Mucosa of rectum (tissue), 2 donors: ENCODE measurements around the gene DHCR24.

Source experiments
- H3K27ac ChIP-seq, 2 donors: one replicate each; pipeline ENCODE4 v1.7.0; 2013; ENCODE audit warnings: inconsistent platforms in 2 of 2, low read depth in 2 of 2, low read length in 2 of 2
- H3K27me3 ChIP-seq, 2 donors: one replicate each; pipeline ENCODE4 v1.7.0; 2013; ENCODE audit warnings: low read length in 2 of 2; ENCODE audit not compliant: control insufficient read depth in 2 of 2, insufficient read depth in 2 of 2
- H3K36me3 ChIP-seq, 2 donors: one replicate each; pipeline ENCODE4 v1.7.0; 2013; ENCODE audit warnings: low read length in 2 of 2; ENCODE audit not compliant: control insufficient read depth in 2 of 2, insufficient read depth in 2 of 2
- H3K4me1 ChIP-seq, 2 donors: one replicate each; pipeline ENCODE4 v1.7.0; 2013; ENCODE audit warnings: low read length in 2 of 2, mild to moderate bottlenecking in 1 of 2; ENCODE audit not compliant: control insufficient read depth in 2 of 2, insufficient read depth in 2 of 2
- H3K4me3 ChIP-seq, 2 donors: one replicate each; pipeline ENCODE4 v1.7.0; 2013; ENCODE audit warnings: low read length in 2 of 2
- H3K9ac ChIP-seq, 2 donors: one replicate each; pipeline ENCODE4 v1.7.0; 2013; ENCODE audit warnings: low read length in 2 of 2, low read depth in 1 of 2, mild to moderate bottlenecking in 1 of 2
- H3K9me3 ChIP-seq, 2 donors: one replicate each; pipeline ENCODE4 v1.7.0; 2013; ENCODE audit warnings: low read length in 2 of 2; ENCODE audit not compliant: control insufficient read depth in 2 of 2
- donor health status: healthy.
- donor health status: Normal muscosa, but diverticular disease.

Gene DHCR24

GRCh38 chr1:54837002-54837853 is 49.8 kb downstream of the DHCR24 start:
- Histone ChIP-seq H3K36me3 (peaks cover 0 to 2% of the 10 kb centered on the region in 2 donors), H3K4me1 (no peaks in the 10 kb centered on the region), H3K4me3 (no peak overlapping the region), H3K27me3 (peaks cover 0 to 2% of the 10 kb centered on the region in 2 donors), H3K27ac (no peak overlapping the region), H3K9me3 (no peaks in the 10 kb centered on the region), H3K9ac (no peak overlapping the region)

- Histone ChIP-seq H3K27ac (no peak overlapping the region), H3K4me3 (no peak overlapping the region), H3K36me3 (no peaks in the 10 kb centered on the region), H3K9me3 (no peaks in the 10 kb centered on the region), H3K27me3 (peaks cover 0 to 2% of the 10 kb centered on the region in 2 donors), H3K9ac (no peak overlapping the region), H3K4me1 (no peaks in the 10 kb centered on the region)
Measured at GRCh38 chr1:54836594-54836993, 50.4 kb downstream of the DHCR24 start.

GRCh38 chr1:54835970-54836369 is 51.0 kb downstream of the DHCR24 start:
- Histone ChIP-seq H3K36me3 (no peaks in the 10 kb centered on the region), H3K4me3 (no peak overlapping the region), H3K27ac (no peak overlapping the region), H3K9ac (no peak overlapping the region), H3K4me1 (no peaks in the 10 kb centered on the region), H3K27me3 (peaks cover 0 to 2% of the 10 kb centered on the region in 2 donors), H3K9me3 (no peaks in the 10 kb centered on the region)

GRCh38 chr1:54835131-54835898 is 51.7 kb downstream of the DHCR24 start:
- no peak overlapping the region for H3K27ac ChIP-seq

GRCh38 chr1:54834007-54834541 is 52.9 kb downstream of the DHCR24 start:
- no peak overlapping the region for H3K9ac ChIP-seq
- no peak overlapping the region for H3K4me3 ChIP-seq
- no peak overlapping the region for H3K27ac ChIP-seq
- H3K27me3 ChIP-seq = peaks cover 0 to 2% of the 10 kb centered on the region in 2 donors
- peaks cover 0 to 2% of the 10 kb centered on the region in 2 donors for H3K9me3 ChIP-seq
- no peaks in the 10 kb centered on the region for H3K4me1 ChIP-seq
- H3K36me3 ChIP-seq = no peaks in the 10 kb centered on the region

More at GRCh38 chr1:54835131-54835898, 51.7 kb downstream of the DHCR24 start:
- no peak overlapping the region for H3K9ac ChIP-seq
- peaks cover 0 to 2% of the 10 kb centered on the region in 2 donors for H3K27me3 ChIP-seq
- H3K4me1 ChIP-seq = no peaks in the 10 kb centered on the region
- no peaks in the 10 kb centered on the region for H3K9me3 ChIP-seq
- no peaks in the 10 kb centered on the region for H3K36me3 ChIP-seq
- no peak overlapping the region for H3K4me3 ChIP-seq

- H3K4me3 ChIP-seq = no peak overlapping the region
Measured at GRCh38 chr1:54833121-54833520, 53.9 kb downstream of the DHCR24 start.

GRCh38 chr1:54826226-54826816 is 60.7 kb downstream of the DHCR24 start:
- H3K36me3 ChIP-seq = no peaks in the 10 kb centered on the region
- no peak overlapping the region for H3K4me3 ChIP-seq
- H3K4me1 ChIP-seq = no peaks in the 10 kb centered on the region
- H3K27ac ChIP-seq = no peak overlapping the region
- no peaks in the 10 kb centered on the region for H3K27me3 ChIP-seq
- no peak overlapping the region for H3K9ac ChIP-seq
- H3K9me3 ChIP-seq = peaks cover 2% of the 10 kb centered on the region in 2 donors

More at GRCh38 chr1:54833121-54833520, 53.9 kb downstream of the DHCR24 start:
- H3K27ac ChIP-seq = no peak overlapping the region
- peaks cover 0 to 2% of the 10 kb centered on the region in 2 donors for H3K9me3 ChIP-seq
- no peaks in the 10 kb centered on the region for H3K36me3 ChIP-seq
- H3K27me3 ChIP-seq = peaks cover 0 to 2% of the 10 kb centered on the region in 2 donors
- H3K4me1 ChIP-seq = no peaks in the 10 kb centered on the region
- H3K9ac ChIP-seq = no peak overlapping the region

- H3K9me3 ChIP-seq = peaks cover 2% of the 10 kb centered on the region in 2 donors
- no peak overlapping the region for H3K9ac ChIP-seq
- H3K36me3 ChIP-seq = no peaks in the 10 kb centered on the region
- no peak overlapping the region for H3K4me3 ChIP-seq
- H3K4me1 ChIP-seq = no peaks in the 10 kb centered on the region
- no peak overlapping the region for H3K27ac ChIP-seq
- no peaks in the 10 kb centered on the region for H3K27me3 ChIP-seq
Measured at GRCh38 chr1:54825696-54826095, 61.3 kb downstream of the DHCR24 start.

- Histone ChIP-seq H3K4me3 (no peak overlapping the region), H3K27me3 (no peaks in the 10 kb centered on the region), H3K36me3 (no peaks in the 10 kb centered on the region), H3K27ac (no peak overlapping the region), H3K4me1 (no peaks in the 10 kb centered on the region), H3K9me3 (peaks cover 0 to 2% of the 10 kb centered on the region in 2 donors), H3K9ac (no peak overlapping the region)
Measured at GRCh38 chr1:54823670-54824069, 63.3 kb downstream of the DHCR24 start.
